Liver (tissue), 9 donors: ENCODE results near the gene CUTA. TPM values are rescaled to one million over a fixed set of nuclear protein-coding genes. Genes with fewer than 3 reads are reported as not detected.

ENCODE experiments used
- DNase-seq: peaks from one replicate; pipeline ENCODE4 v3.0.0-alpha.2; 2017; ENCODE audit warnings: low spot score
- H3K27ac ChIP-seq, 2 donors: one replicate each; pipeline ENCODE4 v1.7.0; 2013; ENCODE audit warnings: inconsistent platforms in 2 of 2, low read length in 2 of 2, control low read depth in 1 of 2, low read depth in 1 of 2, mild to moderate bottlenecking in 1 of 2
- H3K27me3 ChIP-seq, 4 donors: one replicate each; pipeline versions ENCODE4 v1.6.1 to v1.7.0; 2013; ENCODE audit warnings: low read length in 3 of 4, inconsistent platforms in 1 of 4, mild to moderate bottlenecking in 1 of 4, moderate library complexity in 1 of 4; ENCODE audit not compliant: control insufficient read depth in 4 of 4, insufficient read depth in 4 of 4
- H3K36me3 ChIP-seq, 4 donors: one replicate each; pipeline versions ENCODE4 v1.6.1 to v1.7.0; 2013; ENCODE audit warnings: low read length in 3 of 4, mild to moderate bottlenecking in 3 of 4, low read depth in 1 of 4, moderate library complexity in 1 of 4; ENCODE audit not compliant: control insufficient read depth in 4 of 4, insufficient read depth in 3 of 4
- H3K4me1 ChIP-seq, 4 donors: one replicate each; pipeline versions ENCODE4 v1.6.1 to v1.7.0; 2013; ENCODE audit warnings: low read length in 3 of 4, mild to moderate bottlenecking in 3 of 4, moderate library complexity in 1 of 4; ENCODE audit not compliant: control insufficient read depth in 4 of 4, insufficient read depth in 4 of 4
- H3K4me3 ChIP-seq, 3 donors: one replicate each; pipeline versions ENCODE4 v1.6.1 to v1.7.0; 2013; ENCODE audit warnings: low read length in 3 of 3, control low read depth in 1 of 3, low read depth in 1 of 3, mild to moderate bottlenecking in 1 of 3
- H3K9ac ChIP-seq, 2 donors: one replicate each; pipeline ENCODE4 v1.7.0; 2013; ENCODE audit warnings: low read length in 2 of 2, mild to moderate bottlenecking in 2 of 2, moderate library complexity in 2 of 2, control low read depth in 1 of 2, low read depth in 1 of 2
- H3K9me3 ChIP-seq, 4 donors: one replicate each; pipeline versions ENCODE4 v1.6.1 to v1.7.0; 2013; ENCODE audit warnings: low read length in 3 of 4; ENCODE audit not compliant: control insufficient read depth in 4 of 4
- CTCF ChIP-seq: fragments of 150-350 bp; IDR thresholded peaks from 2 replicates; pipeline ENCODE4 v1.5.1; 2017; ENCODE audit warnings: improper control_type of control experiment, low read depth, low read length; ENCODE audit not compliant: missing input control
- EGR1 ChIP-seq, 2 donors: IDR thresholded peaks; 2 replicates each; pipeline ENCODE4 v1.6.1; 2016 to 2018; ENCODE audit warnings: antibody characterized with exemption in 2 of 2, low read depth in 2 of 2
- FOXA1 ChIP-seq: IDR thresholded peaks from 2 replicates; pipeline ENCODE4 v1.6.1; 2016; ENCODE audit warnings: antibody characterized with exemption
- FOXA2 ChIP-seq: IDR thresholded peaks from 2 replicates; pipeline ENCODE4 v1.6.1; 2016; ENCODE audit warnings: antibody characterized with exemption
- GABPA ChIP-seq, 2 donors: IDR thresholded peaks in 1 of 2; conservative IDR thresholded peaks in 1 of 2; 2 replicates each; pipeline ENCODE4 v1.6.1; 2016; ENCODE audit warnings: antibody characterized with exemption in 2 of 2, mild to moderate bottlenecking in 1 of 2, moderate library complexity in 1 of 2
- HNF4A ChIP-seq, 2 donors: conservative IDR thresholded peaks; 2 replicates each; pipeline ENCODE4 v1.6.1; 2016; ENCODE audit warnings: antibody characterized with exemption in 2 of 2, mild to moderate bottlenecking in 2 of 2
- HNF4G ChIP-seq: IDR thresholded peaks from 2 replicates; pipeline ENCODE4 v1.6.1; 2016; ENCODE audit warnings: antibody characterized with exemption
- JUND ChIP-seq, 2 donors: IDR thresholded peaks; 2 replicates each; pipeline ENCODE4 v1.6.1; 2016; ENCODE audit warnings: antibody characterized with exemption in 2 of 2
- MAX ChIP-seq: IDR thresholded peaks from 2 replicates; pipeline ENCODE4 v1.6.1; 2016; ENCODE audit warnings: antibody characterized with exemption
- NR2F2 ChIP-seq: IDR thresholded peaks from 2 replicates; pipeline ENCODE4 v1.6.1; 2016; ENCODE audit warnings: antibody characterized with exemption
- RAD21 ChIP-seq, 2 donors: IDR thresholded peaks; 2 replicates each; pipeline ENCODE4 v1.6.1; 2016; ENCODE audit warnings: antibody characterized with exemption in 2 of 2, mild to moderate bottlenecking in 2 of 2
- RXRA ChIP-seq, 2 donors: IDR thresholded peaks; 2 replicates each; pipeline ENCODE4 v1.6.1; 2017 to 2018; ENCODE audit warnings: antibody characterized with exemption in 2 of 2, mild to moderate bottlenecking in 1 of 2
- SP1 ChIP-seq: IDR thresholded peaks from 2 replicates; pipeline ENCODE4 v1.6.1; 2018; ENCODE audit warnings: antibody characterized with exemption, mild to moderate bottlenecking
- TAF1 ChIP-seq: conservative IDR thresholded peaks from 2 replicates; pipeline ENCODE4 v1.6.1; 2016; ENCODE audit warnings: antibody characterized with exemption, mild to moderate bottlenecking
- YY1 ChIP-seq: IDR thresholded peaks from 2 replicates; pipeline ENCODE4 v1.6.1; 2016; ENCODE audit warnings: antibody characterized with exemption, mild to moderate bottlenecking
- whole genome bisulfite sequencing: extraction: QIAGEN DNeasy Blood & Tissue Kit; methylation state at CpG from one replicate; pipeline ENCODE4 v1.1.7; 2013; 5-methylcytosine and 5-hydroxymethylcytosine counted together
- polyA plus RNA-seq, 2 donors: library from polyadenylated mRNA; stranded (reverse) in 1 of 2; unstranded in 1 of 2; fragments of 200-250 nt in 1 of 2; fragments of >200 nt in 1 of 2; fragmentation: Nextera tagmentation in 1 of 2; extraction: Ambion mirVana in 1 of 2; gene quantifications; one replicate each; pipeline versions ENCODE4 v1.2.1 to v1.2.3, GENCODE V29; 2013 to 2015
- total RNA-seq, 2 donors: library from RNA; depleted of rRNA; stranded (reverse); fragments of >200 nt; gene quantifications; one replicate each; pipeline ENCODE4 v1.2.3, GENCODE V29; 2014
- TF ChIP-seq, protein P1 (sequence below): IDR thresholded peaks from 2 replicates; pipeline ENCODE4 v1.6.1; 2016; ENCODE audit warnings: antibody characterized with exemption
- TF ChIP-seq, protein P2 (sequence below): IDR thresholded peaks from 2 replicates; pipeline ENCODE4 v1.6.1; 2016; ENCODE audit warnings: antibody characterized with exemption
- TF ChIP-seq, protein P3 (sequence below): IDR thresholded peaks from 2 replicates; pipeline ENCODE4 v1.6.1; 2016; ENCODE audit warnings: antibody characterized with exemption, mild to moderate bottlenecking
- donor health status: healthy.
- donor health status: healthy.
- donor health status: healthy.
- donor health status: healthy.
- donor health status: healthy.

The CUTA gene
- total and polyA plus RNA-seq, 4 donors = 33.1 to 164 (median 93.2) TPM

GRCh38 chr6:33429750-33430052 lies 11.8 kb upstream of the CUTA start:
- DNase-seq = no peak
- H3K9ac ChIP-seq = no peak overlapping the region
- H3K36me3 ChIP-seq = no peaks in the 10 kb centered on the region
- H3K4me1 ChIP-seq = peaks cover 13 to 47% (median 27%) of the 10 kb centered on the region in 4 donors
- TF ChIP-seq FOXA2 (no peak), CTCF (no peak), HNF4A (conservative IDR thresholded peaks at IDR 0.05) (no peak), RAD21 (IDR thresholded peaks at IDR 0.05) (no peak), FOXA1 (no peak), JUND (IDR thresholded peaks at IDR 0.05) (no peak), EGR1 (IDR thresholded peaks at IDR 0.05; ENCODE audit: low read depth in 2 of 2) (no peak), MAX (no peak), NR2F2 (no peak), SP1 (no peak), TAF1 (no peak), YY1 (no peak), RXRA (IDR thresholded peaks at IDR 0.05) (no peak), HNF4G (no peak), GABPA (IDR thresholded peaks at IDR 0.05 in 1 of 2, conservative IDR thresholded peaks at IDR 0.05 in 1 of 2) (no peak)
- TF ChIP-seq, protein P1, sequence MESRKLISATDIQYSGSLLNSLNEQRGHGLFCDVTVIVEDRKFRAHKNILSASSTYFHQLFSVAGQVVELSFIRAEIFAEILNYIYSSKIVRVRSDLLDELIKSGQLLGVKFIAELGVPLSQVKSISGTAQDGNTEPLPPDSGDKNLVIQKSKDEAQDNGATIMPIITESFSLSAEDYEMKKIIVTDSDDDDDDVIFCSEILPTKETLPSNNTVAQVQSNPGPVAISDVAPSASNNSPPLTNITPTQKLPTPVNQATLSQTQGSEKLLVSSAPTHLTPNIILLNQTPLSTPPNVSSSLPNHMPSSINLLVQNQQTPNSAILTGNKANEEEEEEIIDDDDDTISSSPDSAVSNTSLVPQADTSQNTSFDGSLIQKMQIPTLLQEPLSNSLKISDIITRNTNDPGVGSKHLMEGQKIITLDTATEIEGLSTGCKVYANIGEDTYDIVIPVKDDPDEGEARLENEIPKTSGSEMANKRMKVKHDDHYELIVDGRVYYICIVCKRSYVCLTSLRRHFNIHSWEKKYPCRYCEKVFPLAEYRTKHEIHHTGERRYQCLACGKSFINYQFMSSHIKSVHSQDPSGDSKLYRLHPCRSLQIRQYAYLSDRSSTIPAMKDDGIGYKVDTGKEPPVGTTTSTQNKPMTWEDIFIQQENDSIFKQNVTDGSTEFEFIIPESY = no peak
- TF ChIP-seq, protein P2, sequence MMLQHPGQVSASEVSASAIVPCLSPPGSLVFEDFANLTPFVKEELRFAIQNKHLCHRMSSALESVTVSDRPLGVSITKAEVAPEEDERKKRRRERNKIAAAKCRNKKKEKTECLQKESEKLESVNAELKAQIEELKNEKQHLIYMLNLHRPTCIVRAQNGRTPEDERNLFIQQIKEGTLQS = no peak
- TF ChIP-seq, protein P3, sequence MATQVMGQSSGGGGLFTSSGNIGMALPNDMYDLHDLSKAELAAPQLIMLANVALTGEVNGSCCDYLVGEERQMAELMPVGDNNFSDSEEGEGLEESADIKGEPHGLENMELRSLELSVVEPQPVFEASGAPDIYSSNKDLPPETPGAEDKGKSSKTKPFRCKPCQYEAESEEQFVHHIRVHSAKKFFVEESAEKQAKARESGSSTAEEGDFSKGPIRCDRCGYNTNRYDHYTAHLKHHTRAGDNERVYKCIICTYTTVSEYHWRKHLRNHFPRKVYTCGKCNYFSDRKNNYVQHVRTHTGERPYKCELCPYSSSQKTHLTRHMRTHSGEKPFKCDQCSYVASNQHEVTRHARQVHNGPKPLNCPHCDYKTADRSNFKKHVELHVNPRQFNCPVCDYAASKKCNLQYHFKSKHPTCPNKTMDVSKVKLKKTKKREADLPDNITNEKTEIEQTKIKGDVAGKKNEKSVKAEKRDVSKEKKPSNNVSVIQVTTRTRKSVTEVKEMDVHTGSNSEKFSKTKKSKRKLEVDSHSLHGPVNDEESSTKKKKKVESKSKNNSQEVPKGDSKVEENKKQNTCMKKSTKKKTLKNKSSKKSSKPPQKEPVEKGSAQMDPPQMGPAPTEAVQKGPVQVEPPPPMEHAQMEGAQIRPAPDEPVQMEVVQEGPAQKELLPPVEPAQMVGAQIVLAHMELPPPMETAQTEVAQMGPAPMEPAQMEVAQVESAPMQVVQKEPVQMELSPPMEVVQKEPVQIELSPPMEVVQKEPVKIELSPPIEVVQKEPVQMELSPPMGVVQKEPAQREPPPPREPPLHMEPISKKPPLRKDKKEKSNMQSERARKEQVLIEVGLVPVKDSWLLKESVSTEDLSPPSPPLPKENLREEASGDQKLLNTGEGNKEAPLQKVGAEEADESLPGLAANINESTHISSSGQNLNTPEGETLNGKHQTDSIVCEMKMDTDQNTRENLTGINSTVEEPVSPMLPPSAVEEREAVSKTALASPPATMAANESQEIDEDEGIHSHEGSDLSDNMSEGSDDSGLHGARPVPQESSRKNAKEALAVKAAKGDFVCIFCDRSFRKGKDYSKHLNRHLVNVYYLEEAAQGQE = no peak
- no peaks in the 10 kb centered on the region for H3K27me3 ChIP-seq
- peak overlapping the region in 1 of 2 donors; percentile 23 for H3K27ac ChIP-seq
- H3K4me3 ChIP-seq = no peak overlapping the region
- H3K9me3 ChIP-seq = no peaks in the 10 kb centered on the region
- WGBS = 67% methylated on average over 2 of the region's 2 CpGs
